H54 (cell line): Measurements from ENCODE around the gene SPACA6.

ENCODE experiments used
- DNase-seq: peaks from one replicate; pipeline ENCODE4 v3.0.0; 2011; ENCODE audit warnings: low spot score, mixed read lengths; ENCODE audit not compliant: insufficient read length
- FAIRE-seq: peaks from 3 replicates; lab custom pipeline; 2011; peaks lifted over from hg19 to GRCh38; lab: Jason Lieb, UNC
- POLR2A ChIP-seq: IDR thresholded peaks from 2 replicates; pipeline ENCODE4 v1.6.1; 2011; ENCODE audit warnings: low read depth, mild to moderate bottlenecking, low read length

The SPACA6 gene

GRCh38 chr19:51749979-51750378 is 56.8 kb downstream of the SPACA6 start:
- TF ChIP-seq POLR2A, result no peak
- peak; percentile 89 for FAIRE-seq
- DNase-seq, result no peak

DNA sequence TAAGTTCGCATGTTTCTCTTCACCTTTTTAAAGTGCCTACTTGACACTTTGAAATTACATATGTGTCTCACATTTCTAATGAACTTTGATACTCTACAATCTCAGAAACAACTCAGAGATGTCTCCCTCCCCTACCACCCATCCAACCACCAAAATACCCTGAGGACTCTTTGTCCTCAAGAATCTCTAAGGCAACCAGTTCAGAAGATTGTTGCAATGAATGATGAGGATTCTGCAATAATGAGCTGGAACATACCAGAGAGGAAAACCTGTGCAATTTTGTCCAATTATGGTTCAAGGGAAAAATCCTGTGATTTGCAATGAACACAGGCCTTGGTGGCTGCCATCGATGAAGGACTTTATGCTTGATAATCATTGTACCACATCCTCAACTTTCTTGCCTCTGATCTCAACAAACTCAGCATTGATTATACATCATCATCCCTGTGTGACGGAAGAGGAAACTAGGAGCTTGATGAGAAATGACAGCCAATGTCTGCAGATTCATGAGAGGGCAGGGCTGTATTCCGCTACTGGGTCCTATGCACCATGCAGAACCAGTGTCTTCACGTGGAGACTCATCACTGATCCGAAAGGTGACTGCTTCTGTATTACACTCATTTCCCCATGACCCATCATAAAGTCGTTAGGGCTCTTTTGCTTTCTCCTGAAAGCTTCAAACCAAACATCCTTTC is 57.4 kb downstream of the SPACA6 start:
- no peak for TF ChIP-seq POLR2A
- FAIRE-seq, result no peak
- DNase-seq, result no peak

- DNase-seq, result peak; percentile 43
- TF ChIP-seq POLR2A, result no peak
- FAIRE-seq, result peak; percentile 91
Observed at GRCh38 chr19:51751655-51752054, 58.5 kb downstream of the SPACA6 start, which contains the start of gene FPR1. TSS of gene FPR1 (minus strand) at chr19:51751878. CDS start at chr19:51746994, 4,884 bp downstream.

GRCh38 chr19:51754109-51754508 is 61.0 kb downstream of the SPACA6 start:
- TF ChIP-seq POLR2A, result no peak
- DNase-seq (no peak), FAIRE-seq (no peak)

DNA sequence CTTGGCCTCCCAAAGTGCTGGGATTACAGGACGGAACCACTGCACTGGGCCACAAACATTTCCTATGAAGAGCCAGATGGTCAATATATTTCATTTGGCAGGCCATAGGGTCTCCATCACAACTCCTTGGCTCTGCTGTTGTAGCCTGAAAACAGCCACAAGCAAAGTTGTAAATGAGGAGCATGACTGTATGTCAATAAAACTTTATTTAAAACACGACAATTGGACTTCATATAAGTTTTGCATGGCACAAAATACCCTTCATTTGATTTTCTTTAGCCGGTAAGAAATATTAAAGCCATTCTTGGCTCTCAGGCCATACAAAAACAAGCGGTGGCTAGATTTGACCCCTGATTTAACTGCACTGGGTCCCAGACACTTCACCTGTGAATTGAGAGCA is 61.6 kb downstream of the SPACA6 start:
- FAIRE-seq (no peak), DNase-seq (no peak)
- no peak for TF ChIP-seq POLR2A
